HPDE6-E6E7 (cell line): ENCODE results near the gene NUAK1.

ENCODE experiments used
- DNase-seq: peaks from one replicate; pipeline ENCODE4 v3.0.0; 2011; ENCODE audit warnings: missing footprints; ENCODE audit errors: extremely low spot score

NUAK1 gene

GRCh38 chr12:106062693-106063092 is 76.1 kb downstream of the NUAK1 start:
- DNase-seq = no peak

- no peak for DNase-seq
Observed at GRCh38 chr12:106058256-106059182, 80.2 kb downstream of the NUAK1 start.

GRCh38 chr12:106054049-106054448 is 84.7 kb downstream of the NUAK1 start:
- DNase-seq = no peak

- no peak for DNase-seq
Observed at GRCh38 chr12:106051853-106052531, 86.8 kb downstream of the NUAK1 start.

GRCh38 chr12:106049546-106049945 is 89.2 kb downstream of the NUAK1 start:
- DNase-seq = no peak

GRCh38 chr12:106049105-106049504 is 89.6 kb downstream of the NUAK1 start:
- DNase-seq = no peak

GRCh38 chr12:106048676-106049075 is 90.1 kb downstream of the NUAK1 start:
- DNase-seq = no peak

- no peak for DNase-seq
Observed at GRCh38 chr12:106048016-106048415, 90.7 kb downstream of the NUAK1 start.

- DNase-seq = no peak
Observed at GRCh38 chr12:106046947-106047346, 91.8 kb downstream of the NUAK1 start.

GRCh38 chr12:106046301-106046846 is 92.4 kb downstream of the NUAK1 start:
- DNase-seq = no peak

GRCh38 chr12:106045251-106045674 is 93.5 kb downstream of the NUAK1 start:
- DNase-seq = no peak

- DNase-seq = no peak
Observed at GRCh38 chr12:106044773-106045172, 94.0 kb downstream of the NUAK1 start.

GRCh38 chr12:106042037-106042436 is 96.7 kb downstream of the NUAK1 start:
- DNase-seq = no peak

- no peak for DNase-seq
Observed at GRCh38 chr12:106040521-106040920, 98.2 kb downstream of the NUAK1 start.

- DNase-seq = no peak
Observed at GRCh38 chr12:106039646-106040404, 98.9 kb downstream of the NUAK1 start.

- no peak for DNase-seq
Observed at GRCh38 chr12:106039242-106039641, 99.5 kb downstream of the NUAK1 start.

GRCh38 chr12:106037524-106038298 is 101.0 kb downstream of the NUAK1 start:
- DNase-seq = no peak

- DNase-seq = no peak
Observed at GRCh38 chr12:106035421-106035820, 103.3 kb downstream of the NUAK1 start.

GRCh38 chr12:106034316-106034715 is 104.4 kb downstream of the NUAK1 start:
- no peak for DNase-seq

- DNase-seq = no peak
Observed at GRCh38 chr12:106033161-106033675, 105.5 kb downstream of the NUAK1 start.

GRCh38 chr12:106032623-106032925 is 106.2 kb downstream of the NUAK1 start:
- no peak for DNase-seq
